GM12878 (cell line): Measurements from ENCODE around the gene THSD4.

Experiments
- BACH1 ChIP-seq: fragments of 450-650 bp; IDR thresholded peaks from 2 replicates; pipeline ENCODE4 v1.6.1; 2017; ENCODE audit warnings: mild to moderate bottlenecking, borderline replicate concordance
- EZH2 ChIP-seq: IDR thresholded peaks from 2 replicates; pipeline ENCODE4 v1.6.1; 2012; ENCODE audit warnings: low read depth, mild to moderate bottlenecking, control low read depth, inconsistent platforms, low read length, borderline replicate concordance; ENCODE audit not compliant: control insufficient read depth
- NFXL1 ChIP-seq: fragments of 450-650 bp; IDR thresholded peaks from 2 replicates; pipeline ENCODE4 v1.6.1; 2017; ENCODE audit warnings: antibody characterized with exemption, mild to moderate bottlenecking, borderline replicate concordance
- POLR2A ChIP-seq: IDR thresholded peaks from 2 replicates; pipeline ENCODE4 v1.6.1; 2011; ENCODE audit warnings: low read depth, mild to moderate bottlenecking, low read length
- TARDBP ChIP-seq: IDR thresholded peaks from 2 replicates; pipeline ENCODE4 v1.6.1; 2016; ENCODE audit warnings: borderline replicate concordance
- YY1 ChIP-seq: IDR thresholded peaks from 2 replicates; pipeline ENCODE4 v1.6.1; 2011; ENCODE audit warnings: low read depth, mild to moderate bottlenecking, low read length
- ZNF24 ChIP-seq: fragments of 450-650 bp; IDR thresholded peaks from 2 replicates; pipeline ENCODE4 v1.6.1; 2017; ENCODE audit warnings: antibody characterized with exemption, mild to moderate bottlenecking
- ZNF274 ChIP-seq: IDR thresholded peaks from one replicate; pipeline ENCODE4 v1.8.0; 2011; ENCODE audit not compliant: insufficient read length, insufficient read depth
- TF ChIP-seq, protein P1 (sequence below), 3 experiments: IDR thresholded peaks in 2 of 3; conservative IDR thresholded peaks in 1 of 3; 2 replicates each; pipeline ENCODE4 v1.5.1; 2011; ENCODE audit warnings: low read depth in 3 of 3, low read length in 3 of 3, mild to moderate bottlenecking in 3 of 3, control low read depth in 2 of 3, moderate library complexity in 2 of 3, inconsistent platforms in 1 of 3, mixed read lengths in 1 of 3; ENCODE audit not compliant: control insufficient read depth in 2 of 3, insufficient read depth in 1 of 3; ENCODE audit errors: extremely low read depth in 1 of 3

DNA sequence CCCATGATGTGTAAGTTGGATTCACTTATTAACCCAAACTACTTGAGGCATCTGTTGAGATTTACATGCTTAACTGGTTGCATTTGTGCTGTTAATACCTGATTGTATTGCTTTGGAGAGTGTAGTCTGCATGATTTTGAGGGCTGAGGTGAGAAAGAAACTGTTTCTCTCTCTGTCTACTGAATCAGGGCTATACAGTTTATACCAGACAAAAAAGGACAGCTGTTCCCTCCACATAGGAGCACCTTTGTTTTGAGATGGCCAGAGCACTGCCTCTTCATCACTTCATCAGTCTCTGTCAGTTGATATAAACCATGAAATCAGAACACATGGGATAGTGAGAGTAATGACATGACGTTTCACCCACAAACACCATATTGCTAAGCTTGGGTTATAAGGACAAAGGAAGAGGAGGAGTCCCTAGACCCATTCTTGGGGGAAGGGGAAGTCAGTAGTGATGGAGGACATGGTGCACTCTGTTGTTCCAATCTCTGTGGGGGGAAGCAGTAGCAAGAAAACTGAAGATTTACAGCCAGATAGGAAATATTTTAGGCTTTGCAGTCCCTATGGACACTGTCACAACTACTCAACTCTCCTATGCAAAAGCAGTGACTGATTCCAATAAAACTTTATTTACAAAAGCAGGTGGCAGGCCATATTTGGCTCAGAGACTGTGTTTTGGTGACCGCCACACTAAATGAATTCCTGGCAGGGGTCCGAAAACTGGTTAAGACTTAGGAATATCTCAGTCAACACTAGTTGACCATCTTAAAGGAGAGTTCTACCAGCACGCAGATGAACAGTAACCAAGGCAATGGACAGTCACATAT lies 571.2 kb downstream of the THSD4 start:
- TF ChIP-seq NFXL1 = no peak
- no peak for TF ChIP-seq TARDBP
- no peak for TF ChIP-seq EZH2
- no peak for TF ChIP-seq YY1
- TF ChIP-seq BACH1 = no peak
- TF ChIP-seq, protein P1, sequence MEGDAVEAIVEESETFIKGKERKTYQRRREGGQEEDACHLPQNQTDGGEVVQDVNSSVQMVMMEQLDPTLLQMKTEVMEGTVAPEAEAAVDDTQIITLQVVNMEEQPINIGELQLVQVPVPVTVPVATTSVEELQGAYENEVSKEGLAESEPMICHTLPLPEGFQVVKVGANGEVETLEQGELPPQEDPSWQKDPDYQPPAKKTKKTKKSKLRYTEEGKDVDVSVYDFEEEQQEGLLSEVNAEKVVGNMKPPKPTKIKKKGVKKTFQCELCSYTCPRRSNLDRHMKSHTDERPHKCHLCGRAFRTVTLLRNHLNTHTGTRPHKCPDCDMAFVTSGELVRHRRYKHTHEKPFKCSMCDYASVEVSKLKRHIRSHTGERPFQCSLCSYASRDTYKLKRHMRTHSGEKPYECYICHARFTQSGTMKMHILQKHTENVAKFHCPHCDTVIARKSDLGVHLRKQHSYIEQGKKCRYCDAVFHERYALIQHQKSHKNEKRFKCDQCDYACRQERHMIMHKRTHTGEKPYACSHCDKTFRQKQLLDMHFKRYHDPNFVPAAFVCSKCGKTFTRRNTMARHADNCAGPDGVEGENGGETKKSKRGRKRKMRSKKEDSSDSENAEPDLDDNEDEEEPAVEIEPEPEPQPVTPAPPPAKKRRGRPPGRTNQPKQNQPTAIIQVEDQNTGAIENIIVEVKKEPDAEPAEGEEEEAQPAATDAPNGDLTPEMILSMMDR (IDR thresholded peaks at IDR 0.05 in 2 of 3, conservative IDR thresholded peaks at IDR 0.05 in 1 of 3; ENCODE audit: control insufficient read depth in 2 of 3, extremely low read depth in 1 of 3, insufficient read depth in 1 of 3, low read depth in 3 of 3, low read length in 3 of 3) = no peak
- TF ChIP-seq POLR2A = no peak
- TF ChIP-seq ZNF24 = no peak
- no peak for TF ChIP-seq ZNF274
